Measurements from ENCODE around the gene TNK1.
"Not testable (repeated sequence)": the region's sequence is repeated elsewhere in the genome, so short reads cannot be mapped to it uniquely, and the experiment has no call there.

Gene TNK1

GRCh38 chr17:7380855-7381683, at the start of gene TNK1:
TSS of gene TNK1 (plus strand) at chr17:7381089. CDS start at chr17:7382927, 1,838 bp downstream.
- Histone ChIP-seq H3K4me3 (no peak within 1 kb of the TSS), H3K9me3 (ENCODE audit: low read depth, low read length) (no peaks in the 10 kb centered on the region), H3K9ac (ENCODE audit: insufficient read length) (no peak within 1 kb of the TSS), H3K27ac (no peak within 1 kb of the TSS), H3K36me3 (ENCODE audit: insufficient read depth, low read length) (no peaks in the 10 kb centered on the region)
- TF ChIP-seq EZH2 (IDR thresholded peaks at IDR 0.05) (no peak), POLR2AphosphoS5 (IDR thresholded peaks at IDR 0.05; ENCODE audit: borderline replicate concordance, low read depth, low read length) (no peak), FOXP2 (optimal IDR thresholded peaks at IDR 0.05; ENCODE audit: control extremely low read depth, extremely low read length, insufficient read depth) (no peak)
- no peak for DNase-seq (ENCODE audit: low read depth, low spot score)

- Histone ChIP-seq H3K9ac (ENCODE audit: insufficient read length) (no peak overlapping the region), H3K4me3 (no peak overlapping the region), H3K27ac (no peak overlapping the region), H3K36me3 (ENCODE audit: insufficient read depth, low read length) (no peaks in the 10 kb centered on the region), H3K9me3 (ENCODE audit: low read depth, low read length) (no peaks in the 10 kb centered on the region)
- TF ChIP-seq FOXP2 (optimal IDR thresholded peaks at IDR 0.05; ENCODE audit: control extremely low read depth, extremely low read length, insufficient read depth), result no peak
- no peak for TF ChIP-seq EZH2 (IDR thresholded peaks at IDR 0.05)
- TF ChIP-seq POLR2AphosphoS5 (IDR thresholded peaks at IDR 0.05; ENCODE audit: borderline replicate concordance, low read depth, low read length), result no peak
- no peak for DNase-seq (ENCODE audit: low read depth, low spot score)
Measured at GRCh38 chr17:7332111-7332510, 48.8 kb upstream of the TNK1 start.

- H3K27ac ChIP-seq; DNase-seq (ENCODE audit: low read depth, low spot score); H3K9ac ChIP-seq (ENCODE audit: insufficient read length); H3K4me3 ChIP-seq; H3K9me3 ChIP-seq (ENCODE audit: low read depth, low read length); H3K36me3 ChIP-seq (ENCODE audit: insufficient read depth, low read length): not testable (repeated sequence)
Measured at GRCh38 chr17:7332600-7333069, 48.3 kb upstream of the TNK1 start.

- Histone ChIP-seq H3K9ac (ENCODE audit: insufficient read length) (no peak overlapping the region), H3K9me3 (ENCODE audit: low read depth, low read length) (no peaks in the 10 kb centered on the region), H3K36me3 (ENCODE audit: insufficient read depth, low read length) (no peaks in the 10 kb centered on the region), H3K27ac (no peak overlapping the region), H3K4me3 (no peak overlapping the region)
- DNase-seq (ENCODE audit: low read depth, low spot score), result no peak
- TF ChIP-seq POLR2AphosphoS5 (IDR thresholded peaks at IDR 0.05; ENCODE audit: borderline replicate concordance, low read depth, low read length) (no peak), EZH2 (IDR thresholded peaks at IDR 0.05) (no peak), FOXP2 (optimal IDR thresholded peaks at IDR 0.05; ENCODE audit: control extremely low read depth, extremely low read length, insufficient read depth) (no peak)
Measured at GRCh38 chr17:7334938-7335538, 45.9 kb upstream of the TNK1 start.

GRCh38 chr17:7335765-7336164, 45.1 kb upstream of the TNK1 start:
- not testable (repeated sequence) for H3K9ac ChIP-seq (ENCODE audit: insufficient read length); H3K27ac ChIP-seq; H3K4me3 ChIP-seq; DNase-seq (ENCODE audit: low read depth, low spot score); H3K9me3 ChIP-seq (ENCODE audit: low read depth, low read length); H3K36me3 ChIP-seq (ENCODE audit: insufficient read depth, low read length)

GRCh38 chr17:7336240-7337175, 44.4 kb upstream of the TNK1 start, which contains the start of gene ACAP1:
TSS of gene ACAP1 (plus strand) at chr17:7336529. CDS start at chr17:7336735, 206 bp downstream.
- H3K9ac ChIP-seq (ENCODE audit: insufficient read length), result no peak within 1 kb of the TSS
- TF ChIP-seq FOXP2 (optimal IDR thresholded peaks at IDR 0.05; ENCODE audit: control extremely low read depth, extremely low read length, insufficient read depth), result no peak
- TF ChIP-seq POLR2AphosphoS5 (IDR thresholded peaks at IDR 0.05; ENCODE audit: borderline replicate concordance, low read depth, low read length), result no peak
- no peak for TF ChIP-seq EZH2 (IDR thresholded peaks at IDR 0.05)
- no peak within 1 kb of the TSS for H3K4me3 ChIP-seq
- no peaks in the 10 kb centered on the region for H3K9me3 ChIP-seq (ENCODE audit: low read depth, low read length)
- H3K36me3 ChIP-seq (ENCODE audit: insufficient read depth, low read length), result no peaks in the 10 kb centered on the region
- DNase-seq (ENCODE audit: low read depth, low spot score), result no peak
- no peak within 1 kb of the TSS for H3K27ac ChIP-seq

GRCh38 chr17:7337600-7337999, 43.3 kb upstream of the TNK1 start:
- DNase-seq (ENCODE audit: low read depth, low spot score); H3K27ac ChIP-seq; H3K9ac ChIP-seq (ENCODE audit: insufficient read length); H3K9me3 ChIP-seq (ENCODE audit: low read depth, low read length); H3K4me3 ChIP-seq; H3K36me3 ChIP-seq (ENCODE audit: insufficient read depth, low read length): not testable (repeated sequence)

GRCh38 chr17:7340179-7340578, 40.7 kb upstream of the TNK1 start:
- Histone ChIP-seq H3K9me3 (ENCODE audit: low read depth, low read length) (no peaks in the 10 kb centered on the region), H3K27ac (no peak overlapping the region), H3K36me3 (ENCODE audit: insufficient read depth, low read length) (no peaks in the 10 kb centered on the region), H3K4me3 (no peak overlapping the region), H3K9ac (ENCODE audit: insufficient read length) (no peak overlapping the region)
- TF ChIP-seq EZH2 (IDR thresholded peaks at IDR 0.05) (no peak), POLR2AphosphoS5 (IDR thresholded peaks at IDR 0.05; ENCODE audit: borderline replicate concordance, low read depth, low read length) (no peak), FOXP2 (optimal IDR thresholded peaks at IDR 0.05; ENCODE audit: control extremely low read depth, extremely low read length, insufficient read depth) (no peak)
- DNase-seq (ENCODE audit: low read depth, low spot score), result no peak

Measured in SK-N-MC (cell line).